GM18858 (cell line): Measurements from ENCODE around the gene ZP2.
"Not testable (repeated sequence)": the region's sequence is repeated elsewhere in the genome, so short reads cannot be mapped to it uniquely, and the experiment has no call there.

Source experiments
- ATAC-seq: cut with Tn5 transposase; IDR thresholded peaks from one replicate; pipeline ENCODE4 v1.9.1; 2021; ENCODE audit not compliant: unreplicated experiment

The ZP2 gene

GRCh38 chr16:21211486-21211885 is at the start of gene ZP2:
Gene ZP2 (minus strand): TSS chr16:21211574. CDS start chr16:21211547, 27 bp downstream.
- ATAC-seq, result no peak

- ATAC-seq, result no peak
Observed at GRCh38 chr16:21257284-21257683, 45.9 kb upstream of the ZP2 start.

- ATAC-seq, result no peak
Observed at GRCh38 chr16:21256636-21257035, 45.3 kb upstream of the ZP2 start.

GRCh38 chr16:21253470-21253869 is 42.1 kb upstream of the ZP2 start:
- ATAC-seq, result no peak

- no peak for ATAC-seq
Observed at GRCh38 chr16:21250072-21250923, 38.9 kb upstream of the ZP2 start.

GRCh38 chr16:21248179-21248578 is 36.8 kb upstream of the ZP2 start:
- not testable (repeated sequence) for ATAC-seq

GRCh38 chr16:21244518-21245215 is 33.3 kb upstream of the ZP2 start:
- no peak for ATAC-seq

- no peak for ATAC-seq
Observed at GRCh38 chr16:21242756-21243155, 31.4 kb upstream of the ZP2 start.

- no peak for ATAC-seq
Observed at GRCh38 chr16:21239646-21240045, 28.3 kb upstream of the ZP2 start.

- ATAC-seq, result no peak
Observed at GRCh38 chr16:21236831-21237230, 25.5 kb upstream of the ZP2 start.

GRCh38 chr16:21235199-21235585 is 23.8 kb upstream of the ZP2 start:
- no peak for ATAC-seq

GRCh38 chr16:21233521-21234150 is 22.3 kb upstream of the ZP2 start, which contains the start of gene ANKS4B:
Gene ANKS4B (plus strand): TSS chr16:21233699. CDS start chr16:21233738, 39 bp downstream.
- ATAC-seq, result no peak

- no peak for ATAC-seq
Observed at GRCh38 chr16:21233045-21233520, 21.7 kb upstream of the ZP2 start.

GRCh38 chr16:21228361-21228872 is 17.0 kb upstream of the ZP2 start:
- ATAC-seq, result no peak

- ATAC-seq, result no peak
Observed at GRCh38 chr16:21227866-21228265, 16.5 kb upstream of the ZP2 start.

- ATAC-seq, result no peak
Observed at GRCh38 chr16:21226749-21227148, 15.4 kb upstream of the ZP2 start.

GRCh38 chr16:21224800-21225199 is 13.4 kb upstream of the ZP2 start:
- ATAC-seq, result no peak

- ATAC-seq, result no peak
Observed at GRCh38 chr16:21223787-21224186, 12.4 kb upstream of the ZP2 start.

- no peak for ATAC-seq
Observed at GRCh38 chr16:21222495-21223337, 11.3 kb upstream of the ZP2 start.

- no peak for ATAC-seq
Observed at GRCh38 chr16:21219551-21219950, 8.2 kb upstream of the ZP2 start.
